ENCODE results near the gene SNRPD3.

Gene SNRPD3

DNA sequence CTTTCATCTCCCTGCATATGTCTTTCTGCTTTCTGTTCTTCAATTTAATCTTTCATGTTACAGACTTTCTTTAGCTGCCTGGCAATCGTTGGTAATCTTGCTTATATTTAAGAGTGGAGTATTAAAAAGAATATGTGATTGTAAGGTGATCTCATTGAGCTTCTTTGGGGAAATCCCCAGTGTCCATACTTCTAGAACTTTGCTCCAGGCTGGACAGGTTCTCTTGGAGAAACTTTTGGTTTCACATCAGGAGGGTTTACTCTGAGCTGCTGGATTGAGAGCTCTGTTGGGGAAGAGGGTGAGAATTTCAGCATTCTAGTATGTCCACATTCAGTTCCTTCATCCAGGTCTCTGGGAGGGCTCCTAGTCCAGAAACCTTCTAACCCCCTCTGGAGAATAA, 21.0 kb downstream of the SNRPD3 start:
- DNase-seq, result no peak

DNA sequence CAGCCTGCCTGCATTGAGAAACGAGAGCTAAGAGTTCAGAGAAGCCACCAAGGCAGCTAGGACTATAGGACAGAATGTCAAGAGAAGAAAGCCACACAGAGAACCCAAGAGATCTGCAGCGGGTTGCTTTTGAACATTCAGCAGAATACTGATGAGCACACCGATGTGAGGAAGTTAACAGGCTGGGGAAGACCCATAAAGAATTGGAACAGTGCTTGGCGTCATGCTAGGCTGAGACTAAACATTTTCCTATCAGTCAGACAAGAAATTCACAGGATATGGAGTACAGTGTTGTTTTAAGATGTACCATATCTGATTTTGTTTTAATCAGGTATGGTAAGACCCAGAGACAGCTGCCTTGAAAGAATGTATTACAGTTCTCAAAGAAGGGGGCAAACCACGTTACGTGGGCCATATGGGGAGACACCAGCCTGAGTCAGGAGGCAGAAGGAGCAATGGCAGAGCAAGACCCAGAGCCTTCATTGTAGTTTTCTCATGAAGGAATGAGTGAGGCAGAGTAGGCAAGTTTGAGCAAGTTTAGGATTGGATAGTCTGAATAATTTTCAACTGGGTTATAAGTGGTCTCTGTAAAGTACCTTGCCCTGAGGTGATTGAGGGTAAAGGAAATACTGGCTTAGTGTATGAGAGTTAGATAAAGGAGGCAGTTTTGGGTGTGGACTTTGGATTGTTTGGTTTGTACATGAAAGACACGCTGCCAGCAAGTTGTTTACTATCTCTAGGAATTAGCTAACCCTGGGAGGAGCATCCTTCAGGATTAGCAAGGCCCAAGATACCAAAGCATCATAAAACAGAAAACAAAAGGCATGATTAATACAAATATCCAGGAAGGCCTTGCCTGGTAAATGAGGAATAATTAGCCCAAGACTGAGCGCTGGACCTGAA, 22.8 kb downstream of the SNRPD3 start:
- no peak for DNase-seq

- DNase-seq, result no peak
These were observed 23.4 kb downstream of the SNRPD3 start for GRCh38 chr22:24579258-24579601.

DNA sequence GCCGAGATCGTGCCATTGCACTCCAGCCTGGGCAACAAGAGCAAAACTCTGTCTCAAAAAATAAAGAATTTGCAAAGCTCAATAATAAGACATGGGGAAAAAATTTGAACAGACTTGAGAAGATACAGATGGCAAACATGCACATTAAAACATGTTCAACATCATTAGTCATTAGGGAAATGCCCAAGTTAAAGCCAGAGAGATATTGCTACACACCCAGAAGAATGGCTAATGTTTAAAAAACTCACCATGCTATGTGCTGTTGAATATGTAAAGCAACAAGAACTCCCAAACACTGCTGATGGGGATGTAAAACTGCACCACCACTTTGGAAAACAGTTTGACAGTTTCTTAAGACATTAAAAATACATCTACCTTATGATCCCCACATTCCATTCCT, 24.5 kb downstream of the SNRPD3 start:
- DNase-seq, result no peak

- no peak for DNase-seq
These were observed 26.4 kb downstream of the SNRPD3 start for GRCh38 chr22:24582056-24582814.

- DNase-seq, result no peak
These were observed 27.7 kb downstream of the SNRPD3 start for GRCh38 chr22:24583221-24584165.

GRCh38 chr22:24584166-24584790, 28.5 kb downstream of the SNRPD3 start:
- DNase-seq, result no peak

DNA sequence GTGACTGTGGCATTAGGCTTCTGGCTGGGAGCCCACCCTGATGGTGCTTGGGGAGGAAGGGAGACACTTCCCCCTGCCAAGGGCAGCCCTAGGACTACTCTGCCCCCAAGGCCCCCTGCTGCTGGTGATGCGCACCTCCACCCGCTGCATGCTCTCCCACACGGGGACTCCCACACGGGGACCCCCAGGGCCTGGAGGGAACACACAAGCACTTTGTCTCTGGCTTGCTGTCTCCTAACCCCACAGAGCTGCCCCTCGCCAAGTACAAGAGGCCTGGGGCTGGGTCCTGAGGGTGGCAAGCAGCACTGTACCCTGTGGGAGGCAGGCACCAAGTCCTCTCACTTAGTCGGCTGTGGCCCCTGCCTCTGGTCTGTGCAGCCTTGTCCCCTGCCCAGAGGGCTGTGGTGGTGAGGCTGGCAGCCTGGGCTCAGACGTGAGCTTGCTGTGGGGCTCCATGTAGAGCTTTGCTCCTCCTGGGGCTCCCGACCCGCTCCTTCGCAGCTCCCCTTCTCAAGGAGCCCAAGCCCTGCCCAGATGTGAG, 29.1 kb downstream of the SNRPD3 start:
- DNase-seq, result no peak

DNA sequence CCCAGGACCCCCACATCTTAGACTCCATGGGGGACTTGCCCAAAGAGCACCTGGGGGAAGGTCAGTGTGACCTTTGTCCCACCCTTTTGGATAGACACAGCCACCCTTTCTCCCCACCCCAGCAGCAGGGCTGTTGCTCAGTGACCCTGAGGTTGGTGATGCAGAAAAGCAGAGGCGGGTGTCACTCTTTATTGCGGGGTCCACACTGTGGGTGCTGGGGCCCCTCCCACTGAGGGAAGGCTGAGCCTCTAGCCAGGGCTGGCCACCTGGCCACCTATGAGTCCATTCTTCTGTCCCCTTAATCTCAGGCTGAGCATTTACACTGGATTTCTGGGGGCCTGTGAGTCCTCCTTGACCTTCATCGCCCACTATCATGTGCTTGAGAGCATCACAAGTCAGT, 29.7 kb downstream of the SNRPD3 start:
- DNase-seq, result no peak

DNA sequence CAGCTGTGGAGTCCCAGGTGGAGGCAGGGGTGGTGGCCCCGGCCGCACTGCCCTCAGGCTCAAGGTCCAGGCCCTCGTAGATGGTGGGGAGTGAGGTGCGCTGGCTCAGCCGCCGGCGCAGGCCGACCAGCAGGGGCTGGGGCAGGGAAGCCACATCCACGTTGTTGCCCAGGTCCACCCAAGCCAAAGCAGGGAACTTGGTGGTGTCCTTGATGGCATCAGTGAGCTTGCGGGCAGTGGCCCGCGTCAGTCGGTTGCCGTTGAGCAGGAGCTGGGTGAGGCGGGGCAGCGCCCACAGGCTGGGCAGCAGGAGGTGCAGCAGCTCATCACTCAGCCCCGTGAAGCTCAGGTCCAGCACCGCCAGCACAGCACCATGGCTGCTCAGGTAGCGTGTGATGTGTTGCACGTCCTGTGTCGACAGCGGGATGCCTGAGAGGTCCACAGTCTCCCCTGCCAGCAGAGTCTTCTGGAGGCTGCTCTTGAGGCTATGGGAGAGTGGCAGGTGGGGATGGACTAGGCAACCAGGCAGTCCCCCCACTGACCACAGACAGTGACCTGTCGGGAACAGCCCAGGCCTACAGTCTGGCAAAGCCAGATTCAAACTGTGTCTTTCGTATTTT, 30.2 kb downstream of the SNRPD3 start:
- no peak for DNase-seq

DNA sequence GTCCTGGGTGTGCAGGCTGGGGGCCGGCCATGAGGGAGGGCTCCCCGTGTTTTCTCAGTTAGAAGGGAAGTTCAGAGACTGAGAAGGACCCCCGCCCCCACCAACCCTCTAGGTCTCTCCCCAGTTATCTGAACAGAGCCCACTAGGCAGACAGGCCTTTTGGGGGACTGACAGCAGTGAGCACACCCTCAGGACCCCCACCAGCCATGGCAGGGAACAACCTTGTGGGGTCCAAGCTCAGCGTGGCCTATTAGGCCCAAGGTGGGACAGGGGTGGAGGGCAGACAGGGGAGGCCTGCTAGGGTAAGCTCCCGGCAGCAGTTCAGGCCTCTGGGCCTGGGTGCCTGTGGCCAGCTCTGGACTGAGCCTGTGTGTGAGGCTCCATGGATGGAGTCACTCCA, 31.5 kb downstream of the SNRPD3 start:
- DNase-seq, result no peak

GRCh38 chr22:24587948-24588347, 32.1 kb downstream of the SNRPD3 start:
- DNase-seq, result no peak

GRCh38 chr22:24588381-24588756, 32.6 kb downstream of the SNRPD3 start:
- no peak for DNase-seq

DNA sequence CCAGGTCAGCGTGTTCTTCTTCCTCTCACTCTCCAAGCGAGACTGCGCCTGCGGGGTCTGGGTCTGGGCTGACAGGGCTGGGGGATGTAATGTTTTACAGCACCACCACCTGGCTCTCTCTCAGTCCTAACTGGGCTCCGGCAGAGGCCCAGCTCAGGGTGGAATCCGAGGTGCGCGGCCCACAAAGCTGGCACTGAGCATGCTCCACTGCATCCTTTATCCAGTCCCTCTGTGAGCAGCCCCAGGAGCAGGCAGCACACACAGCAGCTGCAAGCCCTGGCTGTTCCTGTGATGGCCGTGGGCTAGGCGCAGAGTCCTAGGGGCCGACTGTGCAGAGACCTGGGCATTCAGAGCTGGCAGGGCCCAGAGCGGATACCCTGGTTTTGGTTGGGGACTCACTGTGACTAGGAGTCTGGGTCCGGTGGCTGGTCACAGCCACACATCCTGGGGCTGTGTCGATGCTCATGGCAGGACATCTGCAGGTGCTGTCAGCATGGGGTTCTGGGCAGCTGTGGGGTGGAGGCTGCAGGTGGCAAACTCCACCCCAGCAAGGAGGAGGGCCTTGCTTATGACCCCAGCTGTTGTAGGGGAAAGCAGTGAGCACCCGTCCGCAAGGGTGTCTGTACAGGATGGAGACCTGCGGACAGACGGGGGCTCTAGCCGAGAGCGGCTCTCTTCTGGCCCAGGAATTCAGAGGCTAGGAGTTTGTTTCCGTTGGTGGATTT, 33.1 kb downstream of the SNRPD3 start:
- DNase-seq, result no peak

GRCh38 chr22:24589518-24590030, 33.8 kb downstream of the SNRPD3 start:
- no peak for DNase-seq

- DNase-seq, result no peak
These were observed 34.9 kb downstream of the SNRPD3 start for GRCh38 chr22:24590596-24591173.

DNA sequence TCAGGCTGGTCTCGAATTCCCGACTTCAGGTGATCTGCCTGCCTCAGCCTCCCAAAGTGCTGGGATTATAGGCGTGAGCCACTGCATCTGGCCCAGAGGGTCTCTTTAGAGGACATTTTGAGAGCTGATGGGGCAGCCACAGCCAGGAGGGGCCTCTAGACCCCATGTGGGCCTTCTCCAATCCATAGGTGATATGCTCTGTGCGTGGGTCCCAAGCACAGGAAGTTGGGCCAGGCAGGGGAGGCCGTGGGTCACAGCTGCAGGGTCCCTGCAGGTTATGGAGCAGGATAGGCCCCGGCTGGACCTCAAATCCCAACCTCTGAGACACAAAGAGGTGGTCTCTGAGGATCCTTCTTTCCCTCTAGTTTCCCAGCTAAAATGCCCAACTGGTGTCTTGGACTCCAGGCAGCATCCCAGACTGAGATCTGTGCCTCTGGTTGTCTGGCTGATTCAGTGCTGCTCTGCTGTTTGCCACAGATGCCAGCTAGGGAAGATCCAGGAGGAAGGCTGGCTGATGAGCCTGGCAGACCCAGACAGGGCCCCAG, 35.6 kb downstream of the SNRPD3 start:
- no peak for DNase-seq

DNA sequence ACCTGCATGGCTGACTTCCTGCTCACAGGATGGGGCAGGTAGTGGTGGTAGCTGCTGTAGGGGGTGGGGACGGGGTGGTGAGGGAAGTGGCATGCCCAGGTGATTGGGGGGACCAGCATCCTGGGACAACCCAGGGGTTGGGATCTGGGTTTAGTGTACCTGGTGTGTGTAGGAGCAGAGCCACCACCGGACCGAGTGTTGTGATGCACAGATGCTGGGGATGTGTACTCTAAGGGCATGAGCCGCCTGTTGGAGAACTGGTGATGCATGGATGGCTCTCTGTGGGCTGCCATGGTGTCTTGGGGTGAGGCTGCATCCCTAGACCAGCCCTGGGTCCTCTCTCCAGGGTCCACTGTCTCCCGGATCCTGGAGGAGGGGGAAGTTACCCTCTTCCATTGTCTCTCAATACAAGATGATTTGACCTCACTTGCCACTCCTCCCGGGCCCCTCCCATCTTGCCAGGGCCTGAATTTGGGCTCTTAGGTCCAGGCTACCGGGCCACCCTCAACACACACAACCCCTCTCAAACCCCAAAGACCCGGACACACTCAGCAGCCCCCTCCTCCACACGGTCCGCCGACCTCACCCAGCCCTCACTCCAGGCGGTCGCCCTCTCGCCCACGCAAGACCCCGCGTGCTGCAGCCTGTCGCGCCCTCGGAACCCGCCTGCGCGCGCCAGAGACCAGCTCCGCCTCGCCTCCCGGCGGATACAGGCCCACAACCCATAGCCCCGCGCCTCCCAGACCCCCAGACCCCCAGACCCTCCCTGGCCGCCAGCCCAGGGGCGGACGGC, 36.5 kb downstream of the SNRPD3 start:
- DNase-seq, result no peak

DNA sequence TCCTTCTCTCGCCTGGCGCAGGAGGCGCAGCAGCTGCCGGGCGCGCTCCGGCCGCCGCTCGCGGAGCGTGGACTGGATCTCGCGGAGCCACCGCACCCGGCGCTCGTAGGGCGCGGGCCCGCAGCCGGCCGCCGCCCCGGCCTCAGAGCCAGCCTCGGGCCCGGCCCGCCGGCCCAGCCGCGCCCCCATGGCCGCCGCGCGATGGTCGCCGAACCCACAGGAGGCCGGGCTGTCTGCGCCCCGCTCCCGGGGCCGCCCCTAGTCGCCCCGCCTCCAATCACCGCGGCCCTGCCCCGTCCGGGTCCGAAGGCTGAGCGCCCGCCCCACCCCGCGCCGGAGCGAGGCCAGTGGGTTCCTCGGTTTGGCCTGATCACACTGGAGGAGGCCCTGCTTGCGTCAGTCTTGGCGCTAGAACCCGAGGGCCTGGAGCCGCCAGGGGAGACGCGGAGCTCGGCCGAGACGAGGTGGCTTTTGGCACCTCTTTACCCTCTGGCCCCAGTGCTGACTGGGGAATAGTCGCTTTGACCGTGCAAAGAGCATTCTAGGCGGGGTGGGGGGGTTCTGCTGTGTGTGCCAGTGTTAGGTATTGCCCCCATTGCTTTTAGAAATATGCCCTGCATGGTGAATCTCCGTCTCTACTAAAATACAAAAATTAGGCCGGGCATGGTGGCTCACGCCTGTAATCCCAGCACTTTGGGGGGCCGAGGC, 37.2 kb downstream of the SNRPD3 start, which contains the start of gene LRRC75B:
Gene LRRC75B, minus strand, starts transcription at position 223 of the 708 bp plus-strand sequence. Its CDS starts 34 bp downstream, at position 189.
- DNase-seq, result peak; percentile 35
